Measurements from ENCODE around the gene KRTCAP3.

The KRTCAP3 gene

GRCh38 chr2:27442920-27443282, 720 bp downstream of the KRTCAP3 start:
- Histone ChIP-seq H3K9me3 (ENCODE audit: insufficient read depth, low read length) (no peaks in the 10 kb centered on the region), H3K27me3 (ENCODE audit: low read length) (no peaks in the 10 kb centered on the region), H3K27ac (ENCODE audit: low read depth, low read length) (no peak overlapping the region), H3K4me3 (ENCODE audit: insufficient read depth, low read length, poor library complexity, severe bottlenecking) (no peak overlapping the region), H3F3A (ENCODE audit: insufficient read depth) (no peaks in the 10 kb centered on the region), H3K9ac (ENCODE audit: low read length) (no peak overlapping the region), H3K4me2 (ENCODE audit: low read depth, low read length, poor library complexity, severe bottlenecking) (no peak overlapping the region), H3K79me2 (ENCODE audit: insufficient read depth, low read length) (no peaks in the 10 kb centered on the region), H4K20me1 (ENCODE audit: low read depth, low read length) (no peaks in the 10 kb centered on the region), H3K9me2 (replicated peaks; ENCODE audit: insufficient read depth, low read length) (no peaks in the 10 kb centered on the region), H2AFZ (ENCODE audit: low read depth, low read length, severe bottlenecking) (no peak overlapping the region), H3K36me3 (ENCODE audit: low read length) (peaks cover 3% of the 10 kb centered on the region; the same call in 1 of the 2 replicates)
- TF ChIP-seq EZH2phosphoT487 (conservative IDR thresholded peaks at IDR 0.05; ENCODE audit: low read length), result no peak
- TF ChIP-seq CTCF (IDR thresholded peaks at IDR 0.05; ENCODE audit: insufficient read depth, low read length, poor library complexity, severe bottlenecking), result no peak

- Histone ChIP-seq H3K36me3 (ENCODE audit: low read length) (no peaks in the 10 kb centered on the region), H3F3A (ENCODE audit: insufficient read depth) (no peaks in the 10 kb centered on the region), H3K27ac (ENCODE audit: low read depth, low read length) (no peak overlapping the region), H3K9me3 (ENCODE audit: insufficient read depth, low read length) (no peaks in the 10 kb centered on the region), H3K9me2 (replicated peaks; ENCODE audit: insufficient read depth, low read length) (no peaks in the 10 kb centered on the region), H3K4me3 (ENCODE audit: insufficient read depth, low read length, poor library complexity, severe bottlenecking) (no peak overlapping the region), H3K4me2 (ENCODE audit: low read depth, low read length, poor library complexity, severe bottlenecking) (no peak overlapping the region), H3K79me2 (ENCODE audit: insufficient read depth, low read length) (no peaks in the 10 kb centered on the region), H3K9ac (ENCODE audit: low read length) (no peak overlapping the region), H4K20me1 (ENCODE audit: low read depth, low read length) (no peaks in the 10 kb centered on the region), H2AFZ (ENCODE audit: low read depth, low read length, severe bottlenecking) (no peak overlapping the region), H3K27me3 (ENCODE audit: low read length) (no peaks in the 10 kb centered on the region)
- TF ChIP-seq CTCF (IDR thresholded peaks at IDR 0.05; ENCODE audit: insufficient read depth, low read length, poor library complexity, severe bottlenecking), result no peak
These were observed 3.0 kb downstream of the KRTCAP3 start for GRCh38 chr2:27445155-27445554.

DNA sequence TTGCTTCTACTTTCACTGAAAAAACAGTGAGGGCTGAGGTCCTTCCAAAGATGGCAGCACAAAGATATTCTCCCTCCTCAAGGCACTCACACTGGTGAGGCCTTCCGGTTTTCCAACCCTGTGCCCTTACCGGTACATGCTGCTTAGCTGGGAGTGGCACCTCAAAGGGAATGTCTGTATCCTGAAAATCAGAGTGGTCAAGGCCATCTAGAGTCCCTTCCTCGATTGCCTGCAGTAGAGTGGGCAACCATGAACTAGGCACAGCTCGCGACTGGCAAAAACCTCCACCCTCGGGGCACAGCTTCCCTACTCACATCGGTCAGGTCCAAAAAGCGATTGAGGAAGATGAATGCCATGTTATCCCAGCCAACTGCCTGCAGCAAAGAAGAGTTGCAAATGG, 3.4 kb downstream of the KRTCAP3 start:
- Histone ChIP-seq H3K27me3 (ENCODE audit: low read length) (no peaks in the 10 kb centered on the region), H4K20me1 (ENCODE audit: low read depth, low read length) (no peaks in the 10 kb centered on the region), H3K9ac (ENCODE audit: low read length) (no peak overlapping the region), H3K4me2 (ENCODE audit: low read depth, low read length, poor library complexity, severe bottlenecking) (no peak overlapping the region), H2AFZ (ENCODE audit: low read depth, low read length, severe bottlenecking) (no peak overlapping the region), H3F3A (ENCODE audit: insufficient read depth) (no peaks in the 10 kb centered on the region), H3K9me2 (replicated peaks; ENCODE audit: insufficient read depth, low read length) (no peaks in the 10 kb centered on the region), H3K36me3 (ENCODE audit: low read length) (no peaks in the 10 kb centered on the region), H3K27ac (ENCODE audit: low read depth, low read length) (no peak overlapping the region), H3K9me3 (ENCODE audit: insufficient read depth, low read length) (no peaks in the 10 kb centered on the region), H3K4me3 (ENCODE audit: insufficient read depth, low read length, poor library complexity, severe bottlenecking) (no peak overlapping the region), H3K79me2 (ENCODE audit: insufficient read depth, low read length) (no peaks in the 10 kb centered on the region)
- no peak for TF ChIP-seq CTCF (IDR thresholded peaks at IDR 0.05; ENCODE audit: insufficient read depth, low read length, poor library complexity, severe bottlenecking)
- no peak for TF ChIP-seq EZH2phosphoT487 (conservative IDR thresholded peaks at IDR 0.05; ENCODE audit: low read length)

DNA sequence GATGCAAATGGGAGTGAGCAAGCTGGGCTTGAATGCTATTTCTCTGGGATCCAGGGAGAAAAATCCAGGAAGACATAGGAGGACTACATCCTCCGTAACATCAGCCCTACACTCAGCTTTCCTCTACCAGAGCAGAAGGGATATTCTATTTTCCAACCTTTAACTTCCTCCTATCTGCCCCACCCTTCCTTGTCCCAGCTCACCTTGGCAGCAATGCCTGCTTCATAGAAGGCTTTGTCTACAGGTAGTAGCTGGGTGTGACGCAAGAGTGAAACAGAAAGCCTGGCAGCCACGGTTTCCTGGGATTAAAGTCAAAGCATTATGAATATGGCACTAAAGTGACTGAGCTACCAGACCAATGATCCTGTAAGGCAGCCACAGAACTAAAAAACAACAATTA, 3.9 kb downstream of the KRTCAP3 start:
- H2AFZ ChIP-seq (ENCODE audit: low read depth, low read length, severe bottlenecking), result no peak overlapping the region

More for the DNA sequence above, 3.9 kb downstream of the KRTCAP3 start:
- Histone ChIP-seq H3K79me2 (ENCODE audit: insufficient read depth, low read length) (no peaks in the 10 kb centered on the region), H3K4me3 (ENCODE audit: insufficient read depth, low read length, poor library complexity, severe bottlenecking) (no peak overlapping the region), H4K20me1 (ENCODE audit: low read depth, low read length) (no peaks in the 10 kb centered on the region), H3K27ac (ENCODE audit: low read depth, low read length) (no peak overlapping the region), H3F3A (ENCODE audit: insufficient read depth) (no peaks in the 10 kb centered on the region), H3K27me3 (ENCODE audit: low read length) (no peaks in the 10 kb centered on the region), H3K4me2 (ENCODE audit: low read depth, low read length, poor library complexity, severe bottlenecking) (no peak overlapping the region), H3K9me2 (replicated peaks; ENCODE audit: insufficient read depth, low read length) (no peaks in the 10 kb centered on the region), H3K9ac (ENCODE audit: low read length) (no peak overlapping the region), H3K36me3 (ENCODE audit: low read length) (no peaks in the 10 kb centered on the region), H3K9me3 (ENCODE audit: insufficient read depth, low read length) (no peaks in the 10 kb centered on the region)
- TF ChIP-seq CTCF (IDR thresholded peaks at IDR 0.05; ENCODE audit: insufficient read depth, low read length, poor library complexity, severe bottlenecking) (no peak), EZH2phosphoT487 (conservative IDR thresholded peaks at IDR 0.05; ENCODE audit: low read length) (no peak)

Measured in SU-DHL-6 (cell line).